ENCODE data around the gene CYB5D1. TPM values are rescaled to one million over a fixed set of nuclear protein-coding genes. Genes with fewer than 3 reads are reported as not detected.

The CYB5D1 gene
- total RNA-seq, 1 donor from 2014 or later, result 16.6 TPM

DNA sequence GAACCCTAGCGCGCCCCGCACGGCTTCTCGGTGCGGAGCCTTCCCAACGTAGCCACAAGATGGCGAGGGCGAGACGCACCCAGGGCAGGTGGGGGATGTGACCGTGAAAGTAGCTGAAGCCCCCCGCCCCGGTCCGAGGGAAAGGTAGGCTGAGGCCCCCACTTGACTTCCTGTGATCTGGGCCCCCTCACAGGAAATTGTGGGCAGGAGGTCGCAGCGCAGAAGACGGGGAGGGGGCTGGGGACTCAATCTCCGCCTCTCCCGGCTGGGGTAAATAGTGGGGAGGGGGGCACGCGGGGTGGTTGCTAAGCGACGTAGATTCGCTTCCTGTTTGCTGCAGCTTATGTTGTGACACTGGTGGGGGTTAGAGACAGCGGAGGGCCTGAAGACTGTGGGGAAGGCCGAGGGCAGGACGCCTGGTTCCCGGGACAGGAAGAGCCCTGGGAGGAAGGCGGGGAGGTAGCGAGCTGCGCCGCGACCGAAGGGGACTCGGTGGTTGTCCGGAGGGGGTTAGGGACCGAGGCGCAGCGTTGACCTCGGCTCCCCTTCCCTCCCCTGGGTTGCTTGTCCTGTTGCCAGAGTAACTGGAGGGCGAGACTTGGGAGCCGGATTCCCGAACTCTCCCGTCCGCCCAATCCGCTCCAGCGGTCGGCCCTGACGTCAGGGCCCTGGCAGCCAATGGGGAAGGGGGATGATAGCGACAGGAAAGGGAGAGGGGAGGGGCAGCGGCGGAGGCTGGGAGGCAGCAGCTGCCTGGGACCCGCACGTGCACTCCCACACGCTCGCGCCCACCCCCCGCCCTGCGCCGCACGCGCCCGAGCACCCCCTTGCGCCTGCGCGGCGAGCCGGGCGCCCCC is 22.6 kb upstream of the CYB5D1 start:
- peak; percentile 96 for DNase-seq (ENCODE audit: extremely low spot score, unreplicated experiment)
- Mint-ChIP-seq H3K4me3 (peak overlapping the region; percentile 100), H3K27me3 (peaks cover 20% of the 10 kb centered on the region), H3K36me3 (no peaks in the 10 kb centered on the region), H3K27ac (peak overlapping the region; percentile 100), H3K4me1 (ENCODE audit: unreplicated experiment) (peaks cover 37% of the 10 kb centered on the region), H3K9me3 (no peaks in the 10 kb centered on the region)
- TF ChIP-seq, protein P1, sequence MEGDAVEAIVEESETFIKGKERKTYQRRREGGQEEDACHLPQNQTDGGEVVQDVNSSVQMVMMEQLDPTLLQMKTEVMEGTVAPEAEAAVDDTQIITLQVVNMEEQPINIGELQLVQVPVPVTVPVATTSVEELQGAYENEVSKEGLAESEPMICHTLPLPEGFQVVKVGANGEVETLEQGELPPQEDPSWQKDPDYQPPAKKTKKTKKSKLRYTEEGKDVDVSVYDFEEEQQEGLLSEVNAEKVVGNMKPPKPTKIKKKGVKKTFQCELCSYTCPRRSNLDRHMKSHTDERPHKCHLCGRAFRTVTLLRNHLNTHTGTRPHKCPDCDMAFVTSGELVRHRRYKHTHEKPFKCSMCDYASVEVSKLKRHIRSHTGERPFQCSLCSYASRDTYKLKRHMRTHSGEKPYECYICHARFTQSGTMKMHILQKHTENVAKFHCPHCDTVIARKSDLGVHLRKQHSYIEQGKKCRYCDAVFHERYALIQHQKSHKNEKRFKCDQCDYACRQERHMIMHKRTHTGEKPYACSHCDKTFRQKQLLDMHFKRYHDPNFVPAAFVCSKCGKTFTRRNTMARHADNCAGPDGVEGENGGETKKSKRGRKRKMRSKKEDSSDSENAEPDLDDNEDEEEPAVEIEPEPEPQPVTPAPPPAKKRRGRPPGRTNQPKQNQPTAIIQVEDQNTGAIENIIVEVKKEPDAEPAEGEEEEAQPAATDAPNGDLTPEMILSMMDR (conservative IDR thresholded peaks at IDR 0.05), result peak; percentile 81

GRCh38 chr17:7835814-7836595 is 21.8 kb upstream of the CYB5D1 start:
- Mint-ChIP-seq H3K4me1 (ENCODE audit: unreplicated experiment) (peaks cover 46% of the 10 kb centered on the region), H3K36me3 (peaks cover 4% of the 10 kb centered on the region), H3K9me3 (no peaks in the 10 kb centered on the region), H3K27ac (peak overlapping the region; percentile 100), H3K4me3 (peak overlapping the region; percentile 100), H3K27me3 (peaks cover 13% of the 10 kb centered on the region)
- TF ChIP-seq, protein P1 (conservative IDR thresholded peaks at IDR 0.05), result no peak
- no peak for DNase-seq (ENCODE audit: extremely low spot score, unreplicated experiment)

DNA sequence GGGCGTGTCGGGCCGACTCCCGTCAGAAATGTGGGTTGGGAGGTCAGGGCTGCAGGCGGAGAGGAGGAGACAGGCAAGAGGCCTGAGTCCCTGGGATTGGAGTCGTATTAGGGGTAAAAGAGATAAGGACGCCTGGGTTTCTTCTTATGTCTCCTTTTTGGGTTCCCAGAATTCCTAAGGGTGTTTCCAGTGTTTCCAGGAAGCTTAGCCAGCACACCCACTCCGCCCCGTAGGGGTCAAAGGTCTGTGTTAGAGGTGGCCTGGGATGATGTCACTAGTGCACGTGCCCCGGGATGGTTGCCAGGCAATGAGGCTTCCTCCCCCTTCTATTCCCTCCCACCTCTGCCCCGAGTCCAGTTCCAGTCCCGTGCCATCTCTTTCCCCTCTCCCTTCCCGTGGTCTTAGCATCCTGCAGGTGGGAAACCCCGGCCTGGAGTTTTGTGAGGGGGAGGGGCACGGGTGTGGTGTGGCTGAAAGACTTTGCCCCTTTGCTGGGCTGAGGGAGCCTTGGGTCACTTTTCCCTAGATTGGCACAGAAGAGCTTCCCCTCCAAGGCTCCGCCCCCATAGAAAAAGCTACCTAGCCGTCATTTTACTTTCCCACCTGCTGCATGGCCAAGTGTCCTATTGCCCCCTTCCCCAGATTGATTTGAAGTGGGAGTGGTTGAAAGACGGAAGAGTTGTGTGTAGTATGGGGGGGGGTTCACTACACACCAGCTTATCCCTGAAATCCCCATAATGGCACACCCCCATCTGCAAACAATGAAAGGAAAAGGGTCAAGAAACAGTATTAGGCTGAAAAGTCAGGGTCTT is 21.0 kb upstream of the CYB5D1 start:
- Mint-ChIP-seq H3K9me3 (no peaks in the 10 kb centered on the region), H3K4me3 (peak overlapping the region; percentile 100), H3K27ac (peak overlapping the region; percentile 100), H3K27me3 (peaks cover 9% of the 10 kb centered on the region), H3K36me3 (peaks cover 9% of the 10 kb centered on the region), H3K4me1 (ENCODE audit: unreplicated experiment) (peaks cover 51% of the 10 kb centered on the region)
- TF ChIP-seq, protein P1 (conservative IDR thresholded peaks at IDR 0.05), result no peak
- DNase-seq (ENCODE audit: extremely low spot score, unreplicated experiment), result peak; percentile 92

DNA sequence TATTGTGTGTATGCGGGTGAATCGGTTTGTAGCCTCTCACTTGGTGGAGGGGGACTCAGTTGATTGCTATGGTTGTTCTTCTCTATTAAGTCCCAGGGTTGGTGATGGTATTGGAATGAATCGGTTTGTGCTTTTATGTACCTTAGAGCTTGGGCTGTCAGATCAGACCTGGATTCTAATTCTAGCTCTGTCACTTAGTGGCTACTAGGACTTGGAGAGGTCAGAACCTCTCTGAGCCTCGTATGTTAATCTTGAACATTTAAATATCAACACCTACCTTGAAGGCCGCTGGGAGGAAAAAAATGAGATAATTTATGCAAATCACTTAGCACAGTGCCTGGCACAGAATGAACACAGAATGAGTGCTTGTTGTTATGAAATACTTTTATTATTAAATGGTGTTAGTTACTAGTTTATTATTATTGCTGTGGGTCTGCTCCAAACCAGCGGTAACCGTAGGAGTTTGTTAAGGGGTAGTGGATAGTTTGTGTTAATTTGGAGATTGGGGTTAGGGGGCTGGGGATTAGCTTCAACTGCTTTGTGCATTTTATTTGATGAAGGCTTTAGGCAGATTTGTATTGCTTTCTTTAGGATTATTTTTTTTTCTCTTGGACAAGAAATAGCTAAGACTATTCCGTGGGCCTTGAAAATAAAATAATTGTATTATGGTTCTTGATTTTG is 20.3 kb upstream of the CYB5D1 start:
- peaks cover 7% of the 10 kb centered on the region for H3K27me3 Mint-ChIP-seq
- DNase-seq (ENCODE audit: extremely low spot score, unreplicated experiment), result no peak
- H3K9me3 Mint-ChIP-seq, result no peaks in the 10 kb centered on the region
- H3K36me3 Mint-ChIP-seq, result peaks cover 9% of the 10 kb centered on the region
- H3K4me1 Mint-ChIP-seq (ENCODE audit: unreplicated experiment), result peaks cover 51% of the 10 kb centered on the region
- peak overlapping the region; percentile 100 for H3K4me3 Mint-ChIP-seq
- H3K27ac Mint-ChIP-seq, result peak overlapping the region; percentile 100
- TF ChIP-seq, protein P1 (conservative IDR thresholded peaks at IDR 0.05), result peak; percentile 20

Data from type B pancreatic cell (in vitro differentiated cells).